Embryonic facial prominence (tissue), 1 donor: ENCODE data around the gene NCKAP5.
"Not testable (repeated sequence)": the region's sequence is repeated elsewhere in the genome, so short reads cannot be mapped to it uniquely, and the experiment has no call there.

Source experiments
- DNase-seq: peaks from one replicate; pipeline ENCODE4 v3.0.0-alpha.2; 2016; ENCODE audit errors: extremely low spot score

The NCKAP5 gene

DNA sequence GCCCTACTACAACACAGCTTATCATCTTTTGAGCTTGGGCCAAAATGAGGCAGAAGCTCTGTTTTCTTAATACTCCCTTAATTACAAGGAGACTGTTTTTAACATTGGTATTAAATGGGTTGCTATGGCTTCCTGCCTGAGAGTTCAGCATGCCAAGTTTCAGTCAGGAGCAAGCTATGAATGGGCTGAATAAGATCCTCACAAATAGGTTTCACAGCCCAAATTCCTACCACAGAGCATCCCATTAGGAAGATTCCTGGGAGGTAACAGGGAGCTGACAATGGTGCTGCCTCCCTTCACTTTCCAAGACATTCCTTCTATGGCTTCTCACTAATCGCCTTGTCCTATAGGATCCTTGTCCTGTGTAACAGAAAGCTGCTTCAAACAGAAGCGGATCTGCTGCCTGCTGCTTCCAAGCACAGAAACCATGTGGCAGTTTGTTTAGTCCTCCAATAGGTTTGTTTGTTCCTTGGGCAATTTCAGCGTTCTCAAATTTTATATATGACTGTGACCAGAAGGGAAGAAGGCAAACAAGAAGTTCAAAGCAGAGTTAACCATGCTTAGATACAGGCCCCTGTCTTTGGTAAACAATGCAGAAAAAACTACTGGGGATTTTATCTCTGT is 70.9 kb downstream of the NCKAP5 start:
- no peak for DNase-seq

DNA sequence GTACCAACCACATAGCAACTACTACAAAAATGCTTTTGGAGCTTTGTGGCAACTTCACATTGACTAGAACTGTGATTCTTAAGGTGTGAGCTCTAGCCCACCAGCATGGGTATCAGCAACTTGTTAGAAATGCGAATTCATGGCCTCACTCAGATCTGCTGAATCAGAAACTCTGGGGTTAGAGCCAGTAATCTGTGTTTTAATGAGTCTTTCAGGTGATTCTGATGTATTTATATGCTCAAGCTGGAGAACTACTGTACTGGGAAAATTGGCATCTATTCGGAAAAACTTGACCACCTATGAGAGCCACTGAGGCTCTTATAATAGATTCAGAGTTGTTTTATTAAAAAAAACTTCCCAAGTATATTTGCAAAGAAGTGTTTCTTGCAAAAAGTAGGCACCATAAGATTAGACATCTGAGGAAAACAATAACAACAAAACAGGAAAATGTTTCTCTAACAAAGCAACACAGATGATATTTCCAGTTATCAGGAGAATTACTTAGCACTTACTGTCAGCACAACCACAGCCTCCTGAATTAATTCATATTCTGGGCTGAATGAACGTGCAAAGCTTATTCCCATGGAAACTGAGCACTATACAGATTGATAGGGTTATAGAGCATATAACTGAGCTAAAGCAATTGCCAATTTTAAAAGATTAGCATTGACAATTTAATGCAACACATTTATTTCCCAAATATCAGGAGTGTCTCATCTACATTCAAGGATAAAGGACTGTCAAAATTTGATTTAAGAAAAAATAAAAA is 71.6 kb downstream of the NCKAP5 start:
- DNase-seq = no peak

DNA sequence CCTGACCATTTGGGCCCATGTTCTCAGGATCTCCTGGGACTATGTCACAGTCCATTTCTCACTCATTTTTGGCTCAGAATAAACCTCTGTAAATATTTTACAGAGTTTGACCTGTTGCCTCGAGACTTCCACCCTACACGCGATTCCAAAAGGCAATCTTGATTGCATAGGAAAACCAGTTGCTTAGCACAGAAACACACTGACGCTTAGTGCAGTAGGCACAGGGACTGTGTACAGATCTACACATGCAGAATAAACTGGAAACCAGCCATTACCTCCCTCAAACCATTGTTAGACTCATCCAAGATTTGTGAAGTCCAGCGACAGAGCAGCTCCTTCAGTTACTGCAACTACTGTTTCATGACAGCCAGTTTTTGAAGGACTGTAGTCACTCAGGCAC is 73.0 kb downstream of the NCKAP5 start:
- DNase-seq = no peak

DNA sequence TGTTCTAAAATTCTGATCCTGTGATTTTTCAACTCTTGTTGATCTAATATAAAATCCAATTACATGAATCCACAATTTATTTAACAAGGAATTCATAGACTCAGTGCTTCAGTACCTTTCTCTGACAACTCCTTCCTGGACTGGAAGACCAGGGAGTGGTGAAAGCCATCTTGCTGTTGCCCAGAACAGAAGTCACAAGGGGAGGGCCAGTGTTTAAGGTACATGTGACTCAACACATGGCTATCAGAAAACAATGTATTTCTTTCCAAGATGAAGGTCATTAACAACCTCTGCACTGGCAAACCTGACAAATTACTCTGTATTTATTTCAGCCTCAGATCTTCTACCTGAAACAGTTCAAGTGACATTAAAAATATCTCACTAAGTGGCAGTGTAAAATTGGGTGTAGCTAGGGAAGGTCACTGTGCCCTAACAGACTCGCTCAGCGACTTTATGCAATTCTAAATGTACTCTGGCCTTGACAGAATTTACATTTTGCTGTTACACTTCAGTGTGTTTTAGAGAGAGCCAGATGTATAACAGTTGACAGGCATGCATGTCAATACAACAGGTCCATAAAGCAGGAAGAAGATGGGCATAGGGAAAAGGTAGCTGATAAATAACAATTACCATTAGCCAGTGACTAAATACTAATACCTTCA is 75.4 kb downstream of the NCKAP5 start:
- no peak for DNase-seq

DNA sequence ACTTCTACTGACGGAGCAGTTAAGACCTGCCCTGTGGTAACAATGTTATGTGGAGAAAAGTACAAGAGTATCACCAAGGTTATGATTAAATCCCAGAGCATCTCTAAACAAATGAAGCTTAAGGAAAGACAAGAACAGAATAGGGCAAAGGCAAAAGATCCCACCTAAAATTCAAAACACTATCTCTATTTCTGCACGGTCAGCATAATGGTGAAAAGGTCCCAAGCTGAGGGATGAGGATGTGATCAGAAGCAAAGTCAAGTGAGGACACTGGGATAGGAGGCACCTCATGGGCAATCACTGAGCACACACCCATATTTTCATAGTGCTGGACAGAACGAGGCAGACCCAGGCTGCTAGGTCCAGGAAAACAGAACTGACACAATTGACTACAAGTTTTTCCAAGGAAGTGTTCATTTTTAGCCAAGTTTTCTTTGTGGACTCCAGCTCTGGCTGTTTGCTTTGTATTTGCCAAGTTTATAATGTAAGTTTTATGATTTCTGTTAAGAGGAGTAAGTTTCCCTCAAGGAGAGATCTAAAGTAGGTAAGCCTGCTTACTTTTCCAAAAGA is 77.8 kb downstream of the NCKAP5 start:
- DNase-seq = no peak

DNA sequence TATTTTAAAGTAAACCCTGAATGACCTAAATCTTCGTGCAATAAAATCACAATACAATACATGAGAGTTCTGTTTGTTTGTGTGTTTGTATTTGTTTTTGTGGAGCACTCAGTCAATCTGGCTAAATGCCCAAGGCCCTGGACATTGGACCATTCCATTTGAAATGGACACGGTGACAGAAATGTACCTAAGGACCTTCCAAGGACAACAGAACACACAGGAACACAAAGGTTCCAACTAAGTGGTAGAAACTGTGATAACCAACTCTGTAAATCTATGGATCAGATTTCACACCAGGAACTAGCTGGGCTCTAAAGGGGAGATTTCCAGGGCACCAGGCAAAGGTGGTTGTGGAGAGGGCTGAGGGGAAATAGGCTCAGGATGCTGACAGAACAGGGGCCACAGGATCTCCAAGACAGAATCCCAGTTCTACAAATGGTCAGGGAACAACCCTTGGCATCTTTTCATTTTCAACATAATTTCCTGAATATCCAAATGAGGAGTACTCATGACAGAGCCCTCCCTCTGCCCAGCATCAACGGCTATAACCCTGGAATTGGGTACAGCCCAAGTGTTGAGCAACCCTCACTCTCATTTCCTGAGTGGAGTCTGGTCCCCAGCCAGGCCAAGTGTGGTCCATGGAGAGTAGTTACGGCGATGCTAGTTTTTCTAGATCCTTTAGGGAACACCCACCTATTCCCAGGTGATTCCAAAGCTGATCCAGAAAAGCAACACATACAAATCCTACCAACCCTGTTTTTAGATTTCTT is 78.4 kb downstream of the NCKAP5 start:
- DNase-seq = no peak

DNA sequence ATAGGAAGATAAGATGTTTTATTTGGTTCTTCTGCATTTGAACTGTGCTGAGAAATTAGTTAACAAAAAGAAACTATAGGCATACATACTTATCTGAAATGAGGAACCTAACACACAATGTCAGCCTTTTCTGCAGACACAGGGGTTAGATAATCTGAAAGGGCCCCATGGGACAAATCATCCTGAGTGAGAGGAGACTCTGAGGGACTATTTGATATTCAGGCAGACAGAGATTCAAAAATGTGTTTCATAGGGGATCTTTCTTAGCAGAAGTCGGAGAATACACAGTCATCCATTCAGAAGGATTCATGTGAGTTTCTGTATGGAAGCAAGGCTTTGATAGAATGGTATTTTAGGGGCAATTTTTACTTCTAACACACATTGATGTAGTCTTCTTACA is 79.1 kb downstream of the NCKAP5 start:
- no peak for DNase-seq

DNA sequence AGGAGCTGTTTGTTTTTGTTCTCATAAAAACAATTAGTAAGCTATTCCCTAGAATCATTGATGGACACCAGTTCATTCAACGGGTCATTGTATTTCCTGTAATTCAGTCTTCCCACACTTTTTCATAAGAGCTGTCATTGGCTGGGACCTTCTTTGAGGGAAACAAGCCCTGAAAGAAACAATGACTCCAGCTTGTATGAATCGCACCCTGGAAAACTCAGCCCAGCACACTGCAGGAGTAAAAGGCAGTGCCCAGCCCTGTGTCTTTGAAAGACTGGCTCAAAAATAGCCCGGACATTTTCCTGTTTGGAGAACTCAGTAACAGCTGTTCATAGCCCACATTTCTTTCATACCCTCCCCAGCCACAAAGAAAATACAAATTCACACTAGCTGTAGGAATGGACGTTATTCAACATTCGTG is 81.5 kb downstream of the NCKAP5 start:
- DNase-seq = no peak

DNA sequence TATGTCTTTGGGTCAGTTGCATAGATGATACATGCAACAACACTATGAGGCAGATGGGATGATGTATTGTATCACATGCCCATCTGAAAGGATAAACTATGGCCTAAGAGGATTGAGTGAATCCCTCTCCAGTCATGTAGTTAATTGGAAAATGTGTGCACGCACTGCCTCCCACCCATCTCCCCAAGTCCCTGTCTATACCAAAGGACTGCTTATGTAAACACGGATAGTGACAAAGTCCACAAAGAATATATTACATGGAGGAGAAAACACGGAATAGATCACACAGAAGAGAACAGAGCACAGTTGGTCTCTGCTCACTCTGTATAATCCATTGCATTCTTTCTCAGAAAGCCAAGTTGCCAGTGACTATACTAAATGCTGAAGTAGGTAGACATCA is 82.4 kb downstream of the NCKAP5 start:
- no peak for DNase-seq

DNA sequence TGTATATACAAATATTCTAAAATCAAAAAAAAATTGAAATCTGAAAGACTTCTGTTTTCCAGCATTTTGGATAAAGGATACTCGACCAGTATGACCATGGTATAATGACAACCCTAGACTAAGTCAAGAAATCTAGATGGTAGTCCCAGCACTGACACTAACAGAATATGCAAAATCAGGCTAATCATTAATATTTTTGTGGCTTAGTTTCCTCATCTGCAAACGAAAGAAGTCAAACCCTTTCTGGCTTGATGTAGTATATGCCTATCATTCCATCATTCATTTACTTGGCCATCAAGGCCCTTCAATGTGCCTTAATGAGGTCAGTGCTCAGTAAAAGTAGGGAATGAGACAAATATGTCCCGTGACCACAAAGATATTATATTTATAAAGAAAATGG is 83.5 kb downstream of the NCKAP5 start:
- DNase-seq = no peak

DNA sequence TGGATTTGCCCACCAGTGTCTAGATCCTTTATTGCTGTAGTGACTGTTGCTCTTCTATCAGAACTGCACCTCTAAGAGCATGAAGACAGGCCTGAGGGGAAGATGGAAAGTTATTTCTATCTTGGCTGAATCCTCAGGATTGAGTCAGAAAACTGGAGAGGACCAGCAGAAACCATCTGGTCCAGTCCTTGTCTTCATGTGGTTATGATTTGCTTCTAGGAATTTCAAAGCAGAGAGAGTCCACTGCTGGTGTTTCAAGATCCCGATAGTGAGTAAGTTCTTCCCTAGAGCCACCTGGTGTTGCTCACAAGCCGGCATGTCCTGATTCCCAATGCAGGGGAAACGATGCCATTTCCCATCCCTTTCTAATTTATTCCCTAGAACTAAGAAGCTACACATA is 84.2 kb downstream of the NCKAP5 start:
- no peak for DNase-seq

DNA sequence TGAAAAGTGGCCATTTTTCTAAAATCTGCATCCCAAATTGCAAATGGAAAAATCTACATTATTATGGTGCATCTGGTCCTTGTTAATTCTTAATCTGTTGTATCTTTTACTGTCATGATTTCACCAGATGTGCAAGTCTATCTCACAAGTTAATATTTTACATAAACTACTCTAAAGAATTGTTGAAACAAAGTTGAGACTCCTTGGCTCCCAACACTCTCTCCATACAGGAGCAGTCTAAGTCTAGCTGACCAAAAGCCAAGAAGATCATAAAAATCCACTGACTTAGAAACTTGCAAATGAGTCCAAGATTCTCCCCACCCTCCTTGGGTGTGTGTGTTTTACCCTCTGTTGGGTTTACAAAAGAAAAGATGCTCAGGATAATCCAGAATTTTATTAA is 85.1 kb downstream of the NCKAP5 start:
- DNase-seq = no peak

DNA sequence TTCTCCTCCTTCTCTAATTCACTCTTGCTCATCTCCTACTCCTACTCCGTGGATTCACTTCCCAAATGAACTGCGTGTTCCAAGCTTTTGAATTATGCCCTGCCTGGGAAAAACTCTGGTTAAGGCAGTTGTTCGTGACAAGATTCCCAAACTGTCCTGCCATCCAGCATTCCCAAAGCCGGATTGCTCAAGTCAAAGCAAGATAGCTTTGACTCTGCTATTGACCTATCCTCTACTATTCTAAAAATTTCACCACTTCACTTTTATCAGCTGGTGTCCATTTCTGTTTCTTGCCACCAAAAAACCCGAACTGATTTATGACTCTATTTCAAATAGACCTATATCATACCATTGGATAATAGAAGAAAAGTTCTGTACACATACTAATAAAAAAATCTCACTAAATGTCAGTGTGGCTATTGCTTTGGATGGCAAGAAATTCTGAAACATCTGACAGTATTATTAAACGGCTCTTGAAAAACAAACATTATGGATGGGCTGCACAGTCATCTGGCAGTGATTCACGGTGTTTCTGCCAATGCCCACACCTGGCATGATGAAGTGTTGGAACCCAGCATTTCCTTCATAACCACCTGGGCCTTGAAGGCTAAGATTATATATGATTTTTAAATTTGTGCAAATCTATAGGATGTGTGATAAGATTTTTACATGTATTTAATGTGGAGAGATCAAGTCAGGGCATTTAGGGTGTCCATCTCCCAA is 87.4 kb downstream of the NCKAP5 start:
- no peak for DNase-seq

DNA sequence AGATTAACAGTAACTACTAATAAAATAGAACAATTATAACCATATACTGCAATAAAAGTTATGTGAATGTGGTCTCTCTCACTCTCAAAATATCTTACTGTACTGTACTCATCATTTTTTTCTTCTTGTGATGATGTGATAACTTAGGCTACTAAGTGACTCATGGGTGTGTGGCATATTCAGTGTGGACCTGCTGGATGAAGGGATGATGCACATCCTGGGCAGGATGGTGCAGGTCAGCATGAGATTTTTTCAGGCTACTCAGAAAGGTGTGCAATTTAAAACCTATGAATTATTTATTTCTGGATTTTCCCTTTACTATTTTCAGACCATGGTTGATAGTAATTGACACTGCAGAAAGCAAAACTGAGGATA is 90.7 kb downstream of the NCKAP5 start:
- no peak for DNase-seq

DNA sequence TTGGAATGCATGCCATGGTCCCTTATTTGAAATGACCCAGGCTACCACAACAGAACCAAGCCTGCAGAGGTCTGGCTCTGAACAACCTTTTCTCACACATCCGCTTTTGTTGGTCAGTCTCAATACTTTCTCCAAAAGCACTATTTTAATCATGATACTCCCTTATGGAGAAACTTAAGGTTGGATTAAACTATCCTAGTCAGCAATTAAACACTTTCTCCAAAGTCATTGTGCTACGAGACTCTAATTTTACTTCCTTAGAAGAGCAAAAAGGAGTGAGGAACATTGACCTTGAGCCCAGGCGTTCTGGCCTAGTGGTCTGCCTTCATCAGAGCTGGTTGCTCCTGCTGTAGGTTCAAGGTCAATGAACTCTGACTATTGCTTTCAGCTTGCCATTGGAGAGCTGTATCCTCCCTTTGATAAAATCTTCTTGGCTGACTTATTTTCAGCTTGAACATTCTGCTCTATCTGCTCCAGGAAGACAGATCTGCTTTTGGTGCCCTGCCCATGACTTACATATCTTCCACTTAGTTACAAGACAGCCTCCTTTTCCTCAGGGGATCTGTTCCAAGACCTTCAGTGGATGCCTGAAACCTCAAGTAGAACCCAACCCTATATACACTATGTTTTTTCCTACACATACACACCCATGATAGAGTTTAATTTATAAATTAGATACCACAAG is 91.2 kb downstream of the NCKAP5 start:
- DNase-seq = no peak

DNA sequence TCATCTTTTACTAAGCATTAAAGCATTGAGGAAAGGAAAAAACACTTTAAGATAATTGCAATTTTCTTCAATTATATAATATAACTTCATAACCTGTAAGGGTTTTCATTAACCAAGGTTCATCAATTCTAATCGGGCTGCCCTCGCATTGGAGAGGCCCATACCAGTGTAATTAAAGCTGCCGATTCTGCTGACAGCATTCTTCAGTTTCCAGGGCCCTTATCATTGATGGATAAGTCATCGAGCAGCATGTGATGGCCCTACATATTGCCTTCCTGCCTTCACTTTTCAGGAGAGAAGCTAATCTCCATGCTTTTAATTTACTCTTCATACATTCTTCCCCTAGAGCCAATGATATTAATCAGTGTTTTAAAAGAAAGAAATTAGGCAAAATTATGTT is 92.0 kb downstream of the NCKAP5 start:
- DNase-seq = no peak

DNA sequence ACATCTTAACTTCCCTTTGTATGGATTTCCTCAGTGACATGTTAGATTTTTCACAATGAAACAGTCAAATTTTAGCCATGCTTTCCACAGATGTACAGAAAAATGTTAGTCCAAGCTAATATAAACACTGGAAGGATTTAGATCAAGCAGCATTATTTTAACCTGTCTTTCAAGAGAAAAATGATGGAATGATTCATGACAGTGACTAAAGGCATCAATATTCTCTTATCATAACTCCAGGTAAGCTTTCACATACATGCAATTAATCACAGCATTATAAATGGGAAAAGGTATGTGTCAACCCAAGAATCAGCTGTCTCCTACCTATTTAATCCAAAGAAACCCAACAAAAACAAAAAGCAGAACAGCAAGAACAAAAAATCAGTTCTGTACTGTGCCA is 92.7 kb downstream of the NCKAP5 start:
- DNase-seq = no peak

DNA sequence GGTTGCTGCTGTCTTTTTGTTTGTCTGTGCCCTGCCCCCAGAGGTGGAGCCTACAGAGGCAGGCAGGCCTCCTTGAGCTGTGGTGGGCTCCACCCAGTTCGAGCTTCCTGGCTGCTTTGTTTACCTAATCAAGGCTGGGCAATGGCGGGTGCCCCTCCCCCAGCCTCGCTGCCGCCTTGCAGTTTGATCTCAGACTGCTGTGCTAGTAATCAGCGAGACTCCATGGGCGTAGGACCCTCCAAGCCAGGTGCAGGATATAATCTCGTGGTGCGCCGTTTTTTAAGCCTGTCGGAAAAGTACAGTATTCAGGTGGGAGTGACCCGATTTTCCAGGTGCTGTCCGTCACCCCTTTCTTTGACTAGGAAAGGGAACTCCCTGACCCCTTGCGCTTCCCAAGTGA is 97.8 kb downstream of the NCKAP5 start:
- DNase-seq = not testable (repeated sequence)

DNA sequence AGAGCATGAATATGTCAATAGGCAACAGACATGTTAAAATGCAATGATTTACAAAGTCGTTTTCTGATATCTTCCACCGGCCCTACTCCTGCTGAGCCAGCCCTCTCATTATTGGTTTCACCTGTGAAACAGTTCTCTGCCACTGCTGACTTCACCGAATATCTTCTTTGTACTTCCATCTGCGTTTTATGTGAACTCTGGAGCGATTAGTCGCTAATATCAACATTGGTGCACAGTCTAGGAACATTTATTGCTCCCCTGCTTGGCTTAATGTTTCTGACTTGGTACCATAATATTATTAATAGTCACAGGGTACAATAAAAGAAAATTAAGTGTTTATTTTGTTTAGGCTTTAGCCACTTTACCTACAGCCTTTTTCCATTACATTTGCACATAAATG is 105.5 kb downstream of the NCKAP5 start:
- no peak for DNase-seq

DNA sequence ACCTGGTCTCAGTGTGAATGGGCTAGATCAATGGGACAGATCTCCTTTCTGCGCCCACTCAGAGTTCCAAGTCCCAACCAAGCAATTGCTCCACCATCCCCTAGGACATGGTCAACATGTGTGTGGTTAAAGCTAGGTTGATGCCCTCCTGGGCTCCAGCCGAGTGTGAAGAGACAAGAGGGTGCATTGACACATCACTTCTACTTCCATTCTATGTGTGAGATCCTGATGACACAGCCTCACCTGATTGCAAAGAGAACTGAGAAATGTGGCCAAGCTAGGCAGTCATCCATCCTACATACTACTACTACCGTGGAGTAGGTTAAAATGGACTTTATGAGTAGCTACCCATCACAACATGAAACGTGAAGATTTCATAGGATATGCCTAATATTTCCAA is 106.8 kb downstream of the NCKAP5 start:
- no peak for DNase-seq

DNA sequence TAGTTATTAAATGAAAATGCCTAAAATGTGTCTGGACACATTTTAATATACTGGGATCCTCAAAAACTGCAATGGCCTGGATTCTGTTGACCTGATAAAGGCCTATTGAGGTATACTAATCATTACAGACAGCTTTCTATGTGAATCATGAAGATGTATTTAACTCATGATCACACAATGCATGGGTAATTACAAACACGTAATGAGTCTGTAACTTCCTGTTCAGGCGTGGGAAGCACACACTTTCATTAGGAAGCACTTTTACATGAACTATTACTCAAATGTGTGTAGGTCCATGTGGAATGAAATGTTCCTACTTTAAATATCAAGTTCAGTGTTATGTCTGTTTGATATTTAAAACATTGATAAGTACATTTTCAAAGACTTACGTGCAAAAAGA is 108.7 kb downstream of the NCKAP5 start:
- no peak for DNase-seq
